ENCODE measurements around the gene DNAJC25. TPM values are rescaled to one million over a fixed set of nuclear protein-coding genes. Genes with fewer than 3 reads are reported as not detected.

DNAJC25 gene
- total RNA-seq, 1 donor from 2014 or later = 12.2 TPM

DNA sequence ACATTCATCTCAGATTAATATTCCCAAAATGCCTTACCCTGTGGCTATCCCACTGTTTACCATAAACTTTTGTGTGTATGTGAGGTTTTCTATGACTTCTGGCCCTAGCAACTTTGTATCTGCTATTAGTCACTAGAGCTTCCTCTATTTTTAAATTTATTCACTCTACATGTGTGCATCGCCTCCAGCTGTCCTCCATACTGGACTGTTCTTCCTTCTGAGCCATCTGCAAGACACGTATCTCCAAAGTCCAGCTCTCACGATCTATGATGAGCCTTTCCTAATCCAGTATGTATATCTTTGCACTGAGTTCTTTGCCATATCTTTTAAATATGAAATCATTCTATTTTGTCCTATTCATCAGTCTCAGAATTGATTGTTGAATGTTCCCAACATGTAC lies 28.6 kb downstream of the DNAJC25 start:
- H3K4me2 ChIP-seq (ENCODE audit: low read length) = no peak overlapping the region
- H3K27ac ChIP-seq (ENCODE audit: low read depth, low read length) = no peak overlapping the region
- no peaks in the 10 kb centered on the region for H3K27me3 ChIP-seq (ENCODE audit: insufficient read depth, low read length)
- H3K36me3 Mint-ChIP-seq (ENCODE audit: low read depth, unreplicated experiment) = peaks cover 12% of the 10 kb centered on the region
- H3K27me3 Mint-ChIP-seq (ENCODE audit: low read depth, unreplicated experiment) = no peaks in the 10 kb centered on the region
- no peaks in the 10 kb centered on the region for H3K9me3 ChIP-seq (ENCODE audit: insufficient read depth, low read depth, low read length)
- H4K20me1 ChIP-seq (ENCODE audit: insufficient read depth, low read length) = peaks cover 24% of the 10 kb centered on the region
- no peak overlapping the region for H3K27ac Mint-ChIP-seq (ENCODE audit: unreplicated experiment)
- H3K4me1 Mint-ChIP-seq (ENCODE audit: low read depth, unreplicated experiment) = peaks cover 14% of the 10 kb centered on the region
- no peak overlapping the region for H2AFZ ChIP-seq (ENCODE audit: low read depth, low read length)
- H3K4me3 Mint-ChIP-seq (ENCODE audit: unreplicated experiment) = no peak overlapping the region
- FAIRE-seq (no peak), DNase-seq (ENCODE audit: low read depth) (no peak)
- no peak overlapping the region for H3K4me3 ChIP-seq (ENCODE audit: insufficient read depth, low read depth, low read length)
- H3K9ac ChIP-seq (ENCODE audit: low read length) = no peak overlapping the region
- H3K9me3 Mint-ChIP-seq (ENCODE audit: unreplicated experiment) = no peaks in the 10 kb centered on the region
- peaks cover 28% of the 10 kb centered on the region for H3K79me2 ChIP-seq (ENCODE audit: insufficient read depth, low read length)
- no peak for TF ChIP-seq EZH2 (IDR thresholded peaks at IDR 0.05; ENCODE audit: insufficient read depth, low read length)
- TF ChIP-seq, protein P1, sequence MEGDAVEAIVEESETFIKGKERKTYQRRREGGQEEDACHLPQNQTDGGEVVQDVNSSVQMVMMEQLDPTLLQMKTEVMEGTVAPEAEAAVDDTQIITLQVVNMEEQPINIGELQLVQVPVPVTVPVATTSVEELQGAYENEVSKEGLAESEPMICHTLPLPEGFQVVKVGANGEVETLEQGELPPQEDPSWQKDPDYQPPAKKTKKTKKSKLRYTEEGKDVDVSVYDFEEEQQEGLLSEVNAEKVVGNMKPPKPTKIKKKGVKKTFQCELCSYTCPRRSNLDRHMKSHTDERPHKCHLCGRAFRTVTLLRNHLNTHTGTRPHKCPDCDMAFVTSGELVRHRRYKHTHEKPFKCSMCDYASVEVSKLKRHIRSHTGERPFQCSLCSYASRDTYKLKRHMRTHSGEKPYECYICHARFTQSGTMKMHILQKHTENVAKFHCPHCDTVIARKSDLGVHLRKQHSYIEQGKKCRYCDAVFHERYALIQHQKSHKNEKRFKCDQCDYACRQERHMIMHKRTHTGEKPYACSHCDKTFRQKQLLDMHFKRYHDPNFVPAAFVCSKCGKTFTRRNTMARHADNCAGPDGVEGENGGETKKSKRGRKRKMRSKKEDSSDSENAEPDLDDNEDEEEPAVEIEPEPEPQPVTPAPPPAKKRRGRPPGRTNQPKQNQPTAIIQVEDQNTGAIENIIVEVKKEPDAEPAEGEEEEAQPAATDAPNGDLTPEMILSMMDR (IDR thresholded peaks at IDR 0.05; ENCODE audit: insufficient read depth, low read depth, low read length) = no peak
- peaks cover 6% of the 10 kb centered on the region for H3K36me3 ChIP-seq (ENCODE audit: insufficient read depth, low read length)
- peaks cover 17% of the 10 kb centered on the region for H3K4me1 ChIP-seq (ENCODE audit: insufficient read depth, low read length)

DNA sequence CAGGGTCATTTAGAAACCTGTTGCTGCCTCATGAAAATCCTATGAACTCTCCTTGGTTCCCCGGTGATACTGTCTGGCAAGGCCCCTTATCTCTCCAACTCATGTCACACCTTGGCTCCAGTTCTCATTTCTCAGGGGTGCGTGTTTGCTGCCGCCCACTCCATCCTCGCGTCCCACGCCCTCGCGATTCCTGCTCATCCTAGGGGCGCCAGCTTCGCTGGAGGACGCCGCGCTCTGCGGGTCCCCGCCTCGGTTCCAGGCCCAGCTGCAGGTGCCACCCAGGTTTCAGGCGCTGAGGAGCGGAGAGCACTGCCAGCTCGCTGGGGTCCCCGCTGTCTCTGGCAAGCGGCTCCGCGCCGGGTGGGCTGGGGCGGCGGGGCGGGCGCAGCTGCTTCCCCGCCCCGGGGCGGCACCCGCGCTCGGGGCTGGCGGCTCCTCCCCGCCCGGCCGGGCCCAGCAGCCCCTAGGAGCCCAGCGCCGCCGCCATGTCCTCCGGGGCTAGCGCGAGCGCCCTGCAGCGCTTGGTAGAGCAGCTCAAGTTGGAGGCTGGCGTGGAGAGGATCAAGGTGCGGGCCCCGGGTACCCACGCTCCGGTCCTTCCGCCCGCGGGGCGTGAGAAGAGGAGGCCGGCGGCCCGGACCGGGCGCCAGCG lies 30.1 kb downstream of the DNAJC25 start, which contains the start of gene GNG10:
GNG10 (plus strand) TSS at position 456 of the 652 bp plus-strand sequence; CDS start at position 486, 30 bp downstream.
- peaks cover 41% of the 10 kb centered on the region for H3K79me2 ChIP-seq (ENCODE audit: insufficient read depth, low read length)
- H3K36me3 ChIP-seq (ENCODE audit: insufficient read depth, low read length) = no peaks in the 10 kb centered on the region
- Mint-ChIP-seq H3K4me1 (ENCODE audit: low read depth, unreplicated experiment) (peaks cover 14% of the 10 kb centered on the region), H3K9me3 (ENCODE audit: unreplicated experiment) (no peaks in the 10 kb centered on the region), H3K27ac (ENCODE audit: unreplicated experiment) (peak within 1 kb of the TSS; percentile 87), H3K27me3 (ENCODE audit: low read depth, unreplicated experiment) (no peaks in the 10 kb centered on the region), H3K4me3 (ENCODE audit: unreplicated experiment) (peak within 1 kb of the TSS; percentile 97), H3K36me3 (ENCODE audit: low read depth, unreplicated experiment) (peaks cover 6% of the 10 kb centered on the region)
- H3K27ac ChIP-seq (ENCODE audit: low read depth, low read length) = peak within 1 kb of the TSS; percentile 58
- peak; percentile 47 for DNase-seq (ENCODE audit: low read depth)
- TF ChIP-seq EZH2 (IDR thresholded peaks at IDR 0.05; ENCODE audit: insufficient read depth, low read length) = no peak
- TF ChIP-seq, protein P1 (IDR thresholded peaks at IDR 0.05; ENCODE audit: insufficient read depth, low read depth, low read length) = no peak
- FAIRE-seq = no peak
- peaks cover 31% of the 10 kb centered on the region for H4K20me1 ChIP-seq (ENCODE audit: insufficient read depth, low read length)
- H3K27me3 ChIP-seq (ENCODE audit: insufficient read depth, low read length) = no peaks in the 10 kb centered on the region
- H3K9ac ChIP-seq (ENCODE audit: low read length) = peak within 1 kb of the TSS; percentile 83
- H3K4me3 ChIP-seq (ENCODE audit: insufficient read depth, low read depth, low read length) = peak within 1 kb of the TSS; percentile 78
- peak within 1 kb of the TSS; percentile 96 for H2AFZ ChIP-seq (ENCODE audit: low read depth, low read length)
- H3K4me2 ChIP-seq (ENCODE audit: low read length) = peak within 1 kb of the TSS; percentile 91
- H3K4me1 ChIP-seq (ENCODE audit: insufficient read depth, low read length) = peaks cover 17% of the 10 kb centered on the region
- H3K9me3 ChIP-seq (ENCODE audit: insufficient read depth, low read depth, low read length) = no peaks in the 10 kb centered on the region
